Liver (tissue), 3 donors: ENCODE measurements around the gene UTRN.

ENCODE experiments used
- EGR1 ChIP-seq, 2 donors: IDR thresholded peaks; 2 replicates each; pipeline ENCODE4 v1.6.1; 2016 to 2018; ENCODE audit warnings: antibody characterized with exemption in 2 of 2, low read depth in 2 of 2
- GABPA ChIP-seq, 2 donors: IDR thresholded peaks in 1 of 2; conservative IDR thresholded peaks in 1 of 2; 2 replicates each; pipeline ENCODE4 v1.6.1; 2016; ENCODE audit warnings: antibody characterized with exemption in 2 of 2, mild to moderate bottlenecking in 1 of 2, moderate library complexity in 1 of 2
- HNF4A ChIP-seq, 2 donors: conservative IDR thresholded peaks; 2 replicates each; pipeline ENCODE4 v1.6.1; 2016; ENCODE audit warnings: antibody characterized with exemption in 2 of 2, mild to moderate bottlenecking in 2 of 2
- JUND ChIP-seq, 2 donors: IDR thresholded peaks; 2 replicates each; pipeline ENCODE4 v1.6.1; 2016; ENCODE audit warnings: antibody characterized with exemption in 2 of 2
- RAD21 ChIP-seq, 2 donors: IDR thresholded peaks; 2 replicates each; pipeline ENCODE4 v1.6.1; 2016; ENCODE audit warnings: antibody characterized with exemption in 2 of 2, mild to moderate bottlenecking in 2 of 2
- TAF1 ChIP-seq: conservative IDR thresholded peaks from 2 replicates; pipeline ENCODE4 v1.6.1; 2016; ENCODE audit warnings: antibody characterized with exemption, mild to moderate bottlenecking
- YY1 ChIP-seq: IDR thresholded peaks from 2 replicates; pipeline ENCODE4 v1.6.1; 2016; ENCODE audit warnings: antibody characterized with exemption, mild to moderate bottlenecking
- TF ChIP-seq, protein P1 (sequence below): fragments of 150-350 bp; IDR thresholded peaks from 2 replicates; pipeline ENCODE4 v1.5.1; 2017; ENCODE audit warnings: improper control_type of control experiment, low read depth, low read length; ENCODE audit not compliant: missing input control
- TF ChIP-seq, protein P2 (sequence below): IDR thresholded peaks from 2 replicates; pipeline ENCODE4 v1.6.1; 2016; ENCODE audit warnings: antibody characterized with exemption
- TF ChIP-seq, protein P3 (sequence below): IDR thresholded peaks from 2 replicates; pipeline ENCODE4 v1.6.1; 2016; ENCODE audit warnings: antibody characterized with exemption
- donor health status: healthy.
- donor health status: healthy.

DNA sequence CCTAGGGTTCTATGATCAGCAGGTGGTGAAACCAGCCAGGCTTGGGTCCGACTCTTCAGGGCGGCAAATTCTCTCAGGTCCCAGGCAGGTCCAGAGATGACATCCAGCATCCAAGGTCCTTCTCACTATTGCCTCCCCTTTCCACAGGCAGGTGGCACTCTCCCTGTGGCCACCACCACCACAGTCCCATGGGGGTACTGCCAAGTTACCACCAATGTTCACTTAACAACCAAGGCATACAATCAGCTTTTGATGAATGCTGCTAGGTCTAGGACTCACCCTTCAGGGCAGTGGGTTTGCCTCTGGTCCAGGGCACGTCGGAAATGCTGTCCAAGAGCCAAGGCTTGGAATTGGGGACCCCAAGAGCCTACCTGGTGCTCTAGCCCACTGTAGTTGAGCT is 40.4 kb upstream of the UTRN start:
- TF ChIP-seq, protein P1, sequence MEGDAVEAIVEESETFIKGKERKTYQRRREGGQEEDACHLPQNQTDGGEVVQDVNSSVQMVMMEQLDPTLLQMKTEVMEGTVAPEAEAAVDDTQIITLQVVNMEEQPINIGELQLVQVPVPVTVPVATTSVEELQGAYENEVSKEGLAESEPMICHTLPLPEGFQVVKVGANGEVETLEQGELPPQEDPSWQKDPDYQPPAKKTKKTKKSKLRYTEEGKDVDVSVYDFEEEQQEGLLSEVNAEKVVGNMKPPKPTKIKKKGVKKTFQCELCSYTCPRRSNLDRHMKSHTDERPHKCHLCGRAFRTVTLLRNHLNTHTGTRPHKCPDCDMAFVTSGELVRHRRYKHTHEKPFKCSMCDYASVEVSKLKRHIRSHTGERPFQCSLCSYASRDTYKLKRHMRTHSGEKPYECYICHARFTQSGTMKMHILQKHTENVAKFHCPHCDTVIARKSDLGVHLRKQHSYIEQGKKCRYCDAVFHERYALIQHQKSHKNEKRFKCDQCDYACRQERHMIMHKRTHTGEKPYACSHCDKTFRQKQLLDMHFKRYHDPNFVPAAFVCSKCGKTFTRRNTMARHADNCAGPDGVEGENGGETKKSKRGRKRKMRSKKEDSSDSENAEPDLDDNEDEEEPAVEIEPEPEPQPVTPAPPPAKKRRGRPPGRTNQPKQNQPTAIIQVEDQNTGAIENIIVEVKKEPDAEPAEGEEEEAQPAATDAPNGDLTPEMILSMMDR: no peak
- TF ChIP-seq JUND (IDR thresholded peaks at IDR 0.05) (no peak), YY1 (no peak), RAD21 (IDR thresholded peaks at IDR 0.05) (peak in 1 of 2 donors; percentile 53), GABPA (IDR thresholded peaks at IDR 0.05 in 1 of 2, conservative IDR thresholded peaks at IDR 0.05 in 1 of 2) (no peak), EGR1 (IDR thresholded peaks at IDR 0.05; ENCODE audit: low read depth in 2 of 2) (no peak), TAF1 (no peak), HNF4A (conservative IDR thresholded peaks at IDR 0.05) (no peak)
- TF ChIP-seq, protein P2, sequence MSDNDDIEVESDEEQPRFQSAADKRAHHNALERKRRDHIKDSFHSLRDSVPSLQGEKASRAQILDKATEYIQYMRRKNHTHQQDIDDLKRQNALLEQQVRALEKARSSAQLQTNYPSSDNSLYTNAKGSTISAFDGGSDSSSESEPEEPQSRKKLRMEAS: no peak
- TF ChIP-seq, protein P3, sequence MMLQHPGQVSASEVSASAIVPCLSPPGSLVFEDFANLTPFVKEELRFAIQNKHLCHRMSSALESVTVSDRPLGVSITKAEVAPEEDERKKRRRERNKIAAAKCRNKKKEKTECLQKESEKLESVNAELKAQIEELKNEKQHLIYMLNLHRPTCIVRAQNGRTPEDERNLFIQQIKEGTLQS: no peak
